Panc1 (cell line): ENCODE measurements around the gene SNED1. TPM values are rescaled to one million over a fixed set of nuclear protein-coding genes. Genes with fewer than 3 reads are reported as not detected.

ENCODE experiments used
- ATAC-seq: fragments of 200-7000 bp; cut with Tn5 transposase; 2 replicates; pipeline ENCODE4 v1.9.1; 2020; ENCODE audit warnings: mild to moderate bottlenecking, moderate library complexity
- BruUV-seq: library from RNA; stranded (reverse); fragments of 400-500 nt; replicated peaks from 2 replicates; lab custom pipeline; 2021; lab: Mats Ljungman, UMichigan
- CTCF ChIA-PET: fragments of 300-600 bp; sonication (Branson Sonifier 250); formaldehyde crosslinking; loops from one replicate; lab custom pipeline; 2022; ENCODE audit warnings: antibody characterized with exemption; lab: Charles Lee
- POLR2A ChIA-PET: fragments of 300-600 bp; sonication (Branson Sonifier 250); formaldehyde crosslinking; loops from one replicate; lab custom pipeline; 2022; ENCODE audit warnings: antibody characterized with exemption; lab: Charles Lee
- DNase-seq: peaks from one replicate; pipeline ENCODE4 v3.0.0-alpha.2; 2010; ENCODE audit warnings: low read depth, low spot score
- H3K27ac ChIP-seq: 2 replicates; pipeline ENCODE4 v1.5.1; 2011; ENCODE audit warnings: mild to moderate bottlenecking, low read length, inconsistent platforms
- H3K27me3 ChIP-seq: fragments of 200-500 bp; sonication (Bioruptor generic); 2 replicates; pipeline ENCODE4 v1.6.0; 2014; ENCODE audit warnings: low read length, inconsistent platforms; ENCODE audit not compliant: control insufficient read depth, insufficient read depth
- H3K36me3 ChIP-seq: fragments of 200-500 bp; sonication (Bioruptor generic); 2 replicates; pipeline ENCODE4 v1.5.1; 2014; ENCODE audit warnings: inconsistent platforms, mild to moderate bottlenecking, low read length, moderate library complexity; ENCODE audit not compliant: control insufficient read depth, insufficient read depth
- H3K4me1 ChIP-seq: 2 replicates; pipeline ENCODE4 v1.5.1; 2011; ENCODE audit warnings: inconsistent platforms, mild to moderate bottlenecking, low read length, moderate library complexity; ENCODE audit not compliant: control insufficient read depth, insufficient read depth
- H3K4me3 ChIP-seq, 2 experiments: 2 replicates each; pipeline ENCODE4 v1.5.1; 2011 to 2012; ENCODE audit warnings: low read depth in 2 of 2, low read length in 2 of 2, mild to moderate bottlenecking in 2 of 2, inconsistent platforms in 1 of 2, moderate library complexity in 1 of 2
- H3K9me3 ChIP-seq: fragments of 200-500 bp; sonication (Bioruptor generic); 2 replicates; pipeline ENCODE4 v1.5.1; 2014; ENCODE audit warnings: low read depth, mild to moderate bottlenecking, inconsistent platforms, low read length, moderate library complexity; ENCODE audit not compliant: control insufficient read depth, insufficient read depth
- POLR2AphosphoS5 ChIP-seq: IDR thresholded peaks from 2 replicates; pipeline ENCODE4 v1.6.1; 2012; ENCODE audit warnings: mild to moderate bottlenecking, low read depth, low read length, moderate library complexity
- SIN3A ChIP-seq: IDR thresholded peaks from 2 replicates; pipeline ENCODE4 v1.6.1; 2012; ENCODE audit warnings: low read depth, mild to moderate bottlenecking, low read length, moderate library complexity, borderline replicate concordance; ENCODE audit not compliant: insufficient read depth
- TCF7L2 ChIP-seq: IDR thresholded peaks from 2 replicates; pipeline ENCODE4 v1.6.1; 2011; ENCODE audit warnings: mild to moderate bottlenecking, low read depth, low read length, inconsistent platforms
- in situ Hi-C: cut with HindIII; loops from 2 replicates; pipeline ENCODE4 v1.10.0; 2016; ENCODE audit warnings: low sequenced_read_pairs, low pct_unique_long_range_greater_than_20kb
- intact Hi-C: fragments of 100-400 bp; cut with micrococcal nuclease; formaldehyde crosslinking; loops from one replicate; pipeline ENCODE4 v1.10.0; 2022; ENCODE audit not compliant: unreplicated experiment
- total RNA-seq: library from RNA; stranded (reverse); gene quantifications from one replicate; pipeline ENCODE4 v1.2.1, GENCODE V29; 2021; ENCODE audit not compliant: unreplicated experiment
- TF ChIP-seq, protein P1 (sequence below), 2 experiments: IDR thresholded peaks; 2 replicates each; pipeline ENCODE4 v1.6.1; 2011 to 2012; ENCODE audit warnings: low read depth in 2 of 2, control low read depth in 1 of 2, low read length in 1 of 2, mild to moderate bottlenecking in 1 of 2, moderate library complexity in 1 of 2; ENCODE audit not compliant: insufficient read depth in 1 of 2
- TF ChIP-seq, protein P2 (sequence below): fragments of 450-650 bp; IDR thresholded peaks from 2 replicates; pipeline ENCODE4 v1.5.1; 2017; ENCODE audit warnings: mild to moderate bottlenecking

SNED1 gene
- total RNA-seq, 1 experiment from 2014 or later = 11.0 TPM

DNA sequence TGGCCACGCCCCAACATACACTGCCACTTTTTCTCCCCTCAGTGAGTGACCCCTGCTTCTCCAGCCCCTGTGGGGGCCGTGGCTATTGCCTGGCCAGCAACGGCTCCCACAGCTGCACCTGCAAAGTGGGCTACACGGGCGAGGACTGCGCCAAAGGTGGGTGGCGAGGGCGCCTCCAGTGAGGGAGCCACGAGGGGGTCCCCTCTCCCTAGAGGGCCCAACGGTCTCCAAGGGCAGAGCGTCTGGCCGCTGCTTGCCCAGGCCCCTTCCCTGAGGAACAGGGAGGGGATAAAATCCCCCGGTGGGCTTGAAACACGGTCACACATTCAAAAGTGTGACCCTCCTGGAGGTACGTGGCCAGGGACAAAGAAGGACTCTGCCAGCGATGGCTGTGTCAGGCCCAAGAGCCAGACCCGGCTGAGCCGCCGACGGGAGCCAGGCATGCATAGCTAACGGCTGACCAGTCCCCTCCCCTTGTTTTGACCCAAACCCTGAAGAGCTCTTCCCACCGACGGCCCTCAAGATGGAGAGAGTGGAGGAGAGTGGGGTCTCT, 66.5 kb downstream of the SNED1 start:
- Histone ChIP-seq H3K27ac (no peak overlapping the region), H3K27me3 (no peaks in the 10 kb centered on the region), H3K9me3 (no peaks in the 10 kb centered on the region), H3K4me3 (no peak overlapping the region), H3K4me1 (no peaks in the 10 kb centered on the region), H3K36me3 (no peaks in the 10 kb centered on the region)
- intact Hi-C loops (no loop called here), in situ Hi-C loops (no loop called here)
- TF ChIP-seq TCF7L2 (no peak), POLR2AphosphoS5 (no peak), SIN3A (no peak)
- TF ChIP-seq, protein P1, sequence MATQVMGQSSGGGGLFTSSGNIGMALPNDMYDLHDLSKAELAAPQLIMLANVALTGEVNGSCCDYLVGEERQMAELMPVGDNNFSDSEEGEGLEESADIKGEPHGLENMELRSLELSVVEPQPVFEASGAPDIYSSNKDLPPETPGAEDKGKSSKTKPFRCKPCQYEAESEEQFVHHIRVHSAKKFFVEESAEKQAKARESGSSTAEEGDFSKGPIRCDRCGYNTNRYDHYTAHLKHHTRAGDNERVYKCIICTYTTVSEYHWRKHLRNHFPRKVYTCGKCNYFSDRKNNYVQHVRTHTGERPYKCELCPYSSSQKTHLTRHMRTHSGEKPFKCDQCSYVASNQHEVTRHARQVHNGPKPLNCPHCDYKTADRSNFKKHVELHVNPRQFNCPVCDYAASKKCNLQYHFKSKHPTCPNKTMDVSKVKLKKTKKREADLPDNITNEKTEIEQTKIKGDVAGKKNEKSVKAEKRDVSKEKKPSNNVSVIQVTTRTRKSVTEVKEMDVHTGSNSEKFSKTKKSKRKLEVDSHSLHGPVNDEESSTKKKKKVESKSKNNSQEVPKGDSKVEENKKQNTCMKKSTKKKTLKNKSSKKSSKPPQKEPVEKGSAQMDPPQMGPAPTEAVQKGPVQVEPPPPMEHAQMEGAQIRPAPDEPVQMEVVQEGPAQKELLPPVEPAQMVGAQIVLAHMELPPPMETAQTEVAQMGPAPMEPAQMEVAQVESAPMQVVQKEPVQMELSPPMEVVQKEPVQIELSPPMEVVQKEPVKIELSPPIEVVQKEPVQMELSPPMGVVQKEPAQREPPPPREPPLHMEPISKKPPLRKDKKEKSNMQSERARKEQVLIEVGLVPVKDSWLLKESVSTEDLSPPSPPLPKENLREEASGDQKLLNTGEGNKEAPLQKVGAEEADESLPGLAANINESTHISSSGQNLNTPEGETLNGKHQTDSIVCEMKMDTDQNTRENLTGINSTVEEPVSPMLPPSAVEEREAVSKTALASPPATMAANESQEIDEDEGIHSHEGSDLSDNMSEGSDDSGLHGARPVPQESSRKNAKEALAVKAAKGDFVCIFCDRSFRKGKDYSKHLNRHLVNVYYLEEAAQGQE (IDR thresholded peaks at IDR 0.05; ENCODE audit: insufficient read depth in 1 of 2, low read depth in 2 of 2, low read length in 1 of 2) = no peak
- TF ChIP-seq, protein P2, sequence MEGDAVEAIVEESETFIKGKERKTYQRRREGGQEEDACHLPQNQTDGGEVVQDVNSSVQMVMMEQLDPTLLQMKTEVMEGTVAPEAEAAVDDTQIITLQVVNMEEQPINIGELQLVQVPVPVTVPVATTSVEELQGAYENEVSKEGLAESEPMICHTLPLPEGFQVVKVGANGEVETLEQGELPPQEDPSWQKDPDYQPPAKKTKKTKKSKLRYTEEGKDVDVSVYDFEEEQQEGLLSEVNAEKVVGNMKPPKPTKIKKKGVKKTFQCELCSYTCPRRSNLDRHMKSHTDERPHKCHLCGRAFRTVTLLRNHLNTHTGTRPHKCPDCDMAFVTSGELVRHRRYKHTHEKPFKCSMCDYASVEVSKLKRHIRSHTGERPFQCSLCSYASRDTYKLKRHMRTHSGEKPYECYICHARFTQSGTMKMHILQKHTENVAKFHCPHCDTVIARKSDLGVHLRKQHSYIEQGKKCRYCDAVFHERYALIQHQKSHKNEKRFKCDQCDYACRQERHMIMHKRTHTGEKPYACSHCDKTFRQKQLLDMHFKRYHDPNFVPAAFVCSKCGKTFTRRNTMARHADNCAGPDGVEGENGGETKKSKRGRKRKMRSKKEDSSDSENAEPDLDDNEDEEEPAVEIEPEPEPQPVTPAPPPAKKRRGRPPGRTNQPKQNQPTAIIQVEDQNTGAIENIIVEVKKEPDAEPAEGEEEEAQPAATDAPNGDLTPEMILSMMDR = no peak
- ChIA-PET CTCF (interaction anchor here (1.1 kb wide), 1 partner anchor 14 kb away, joined by 3 read pairs; no protein-coding TSS in a partner anchor), POLR2A (interaction anchor here (0.6 kb wide), 1 partner anchor 9 kb away, joined by 6 read pairs; no protein-coding TSS in a partner anchor)
- DNase-seq (no peak), ATAC-seq (no peak)
- no TSS peak for BruUV-seq

DNA sequence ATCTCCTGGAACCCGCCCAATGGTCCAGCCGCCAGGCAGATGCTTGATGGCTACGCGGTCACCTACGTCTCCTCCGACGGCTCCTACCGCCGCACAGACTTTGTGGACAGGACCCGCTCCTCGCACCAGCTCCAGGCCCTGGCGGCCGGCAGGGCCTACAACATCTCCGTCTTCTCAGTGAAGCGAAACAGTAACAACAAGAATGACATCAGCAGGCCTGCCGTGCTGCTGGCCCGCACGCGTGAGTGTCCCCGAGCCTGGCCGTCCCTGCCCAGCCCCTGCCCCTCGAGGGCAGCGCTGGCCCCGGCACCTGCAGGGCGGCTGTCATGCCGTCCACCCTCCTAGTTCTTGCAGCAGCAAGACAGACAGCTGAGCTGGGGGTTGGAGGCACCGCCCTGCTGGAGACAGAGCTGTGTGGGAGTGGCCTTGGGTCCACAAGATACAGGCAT, 67.0 kb downstream of the SNED1 start:
- in situ Hi-C loops = no loop called here
- CTCF ChIA-PET = interaction anchor here (1.1 kb wide), 1 partner anchor 13 kb away, joined by 3 read pairs; no protein-coding TSS in a partner anchor
- H3K27me3 ChIP-seq = no peaks in the 10 kb centered on the region

More for the DNA sequence above, 67.0 kb downstream of the SNED1 start:
- TF ChIP-seq, protein P2 = no peak
- TF ChIP-seq POLR2AphosphoS5 (no peak), TCF7L2 (no peak), SIN3A (no peak)
- TF ChIP-seq, protein P1 (IDR thresholded peaks at IDR 0.05; ENCODE audit: insufficient read depth in 1 of 2, low read depth in 2 of 2, low read length in 1 of 2) = no peak
- H3K27ac ChIP-seq = no peak overlapping the region
- no peak overlapping the region for H3K4me3 ChIP-seq
- H3K9me3 ChIP-seq = no peaks in the 10 kb centered on the region
- H3K36me3 ChIP-seq = no peaks in the 10 kb centered on the region
- no peaks in the 10 kb centered on the region for H3K4me1 ChIP-seq
- POLR2A ChIA-PET = interaction anchor here (0.6 kb wide), 1 partner anchor 8 kb away, joined by 6 read pairs; no protein-coding TSS in a partner anchor
- intact Hi-C loops = no loop called here
- no peak for ATAC-seq
- no peak for DNase-seq
- BruUV-seq = no TSS peak
